ENCODE results near the gene WDPCP. TPM values are rescaled to one million over a fixed set of nuclear protein-coding genes. Genes with fewer than 3 reads are reported as not detected.

Gene WDPCP
- total and polyA plus RNA-seq, 4 donors: 1.1 to 7.6 (median 2.7) TPM

GRCh38 chr2:63127594-63127993 lies 460.7 kb downstream of the WDPCP start:
- Histone ChIP-seq H3K4me3 (ENCODE audit: low read depth in 1 of 3, low read length in 3 of 3) (no peak overlapping the region), H3K27ac (ENCODE audit: low read depth in 1 of 2, low read length in 2 of 2) (no peak overlapping the region), H3K9me3 (ENCODE audit: control insufficient read depth in 4 of 4, low read length in 3 of 4) (peaks cover 0 to 5% (median 3%) of the 10 kb centered on the region in 4 donors), H3K36me3 (ENCODE audit: control insufficient read depth in 4 of 4, insufficient read depth in 3 of 4, low read depth in 1 of 4, low read length in 3 of 4) (no peaks in the 10 kb centered on the region), H3K4me1 (ENCODE audit: control insufficient read depth in 4 of 4, insufficient read depth in 4 of 4, low read length in 3 of 4) (no peaks in the 10 kb centered on the region), H3K27me3 (ENCODE audit: control insufficient read depth in 4 of 4, insufficient read depth in 4 of 4, low read length in 3 of 4) (no peaks in the 10 kb centered on the region), H3K9ac (ENCODE audit: low read depth in 1 of 2, low read length in 2 of 2) (no peak overlapping the region)
- WGBS: 88% methylated on average over 4 of the region's 4 CpGs
- TF ChIP-seq JUND (IDR thresholded peaks at IDR 0.05): no peak
- no peak for TF ChIP-seq NR2F2 (IDR thresholded peaks at IDR 0.05)
- no peak for TF ChIP-seq HNF4G (IDR thresholded peaks at IDR 0.05)
- TF ChIP-seq REST (IDR thresholded peaks at IDR 0.05): no peak
- no peak for TF ChIP-seq HNF4A (conservative IDR thresholded peaks at IDR 0.05)
- TF ChIP-seq ATF3 (IDR thresholded peaks at IDR 0.05): no peak
- TF ChIP-seq GABPA (IDR thresholded peaks at IDR 0.05 in 1 of 2, conservative IDR thresholded peaks at IDR 0.05 in 1 of 2): no peak
- TF ChIP-seq FOXA2 (IDR thresholded peaks at IDR 0.05): no peak
- no peak for TF ChIP-seq ZBTB33 (IDR thresholded peaks at IDR 0.05)
- DNase-seq (ENCODE audit: low spot score): no peak

- peaks cover 0 to 2% (median 0%) of the 10 kb centered on the region in 4 donors for H3K9me3 ChIP-seq (ENCODE audit: control insufficient read depth in 4 of 4, low read length in 3 of 4)
- no peaks in the 10 kb centered on the region for H3K4me1 ChIP-seq (ENCODE audit: control insufficient read depth in 4 of 4, insufficient read depth in 4 of 4, low read length in 3 of 4)
- no peaks in the 10 kb centered on the region for H3K27me3 ChIP-seq (ENCODE audit: control insufficient read depth in 4 of 4, insufficient read depth in 4 of 4, low read length in 3 of 4)
- H3K9ac ChIP-seq (ENCODE audit: low read depth in 1 of 2, low read length in 2 of 2): no peak overlapping the region
- H3K27ac ChIP-seq (ENCODE audit: low read depth in 1 of 2, low read length in 2 of 2): no peak overlapping the region
- H3K36me3 ChIP-seq (ENCODE audit: control insufficient read depth in 4 of 4, insufficient read depth in 3 of 4, low read depth in 1 of 4, low read length in 3 of 4): peaks cover 0 to 2% (median 0%) of the 10 kb centered on the region in 4 donors
- TF ChIP-seq RAD21 (IDR thresholded peaks at IDR 0.05): no peak
- WGBS: 88% methylated on average over 3 of the region's 3 CpGs
- no peak overlapping the region for H3K4me3 ChIP-seq (ENCODE audit: low read depth in 1 of 3, low read length in 3 of 3)
- DNase-seq (ENCODE audit: low spot score): no peak
Observed at GRCh38 chr2:63124850-63125249, 463.4 kb downstream of the WDPCP start.

- Histone ChIP-seq H3K36me3 (ENCODE audit: control insufficient read depth in 4 of 4, insufficient read depth in 3 of 4, low read depth in 1 of 4, low read length in 3 of 4) (peaks cover 0 to 2% (median 0%) of the 10 kb centered on the region in 4 donors), H3K4me1 (ENCODE audit: control insufficient read depth in 4 of 4, insufficient read depth in 4 of 4, low read length in 3 of 4) (no peaks in the 10 kb centered on the region), H3K4me3 (ENCODE audit: low read depth in 1 of 3, low read length in 3 of 3) (no peak overlapping the region), H3K9ac (ENCODE audit: low read depth in 1 of 2, low read length in 2 of 2) (no peak overlapping the region), H3K9me3 (ENCODE audit: control insufficient read depth in 4 of 4, low read length in 3 of 4) (peaks cover 0 to 2% (median 0%) of the 10 kb centered on the region in 4 donors), H3K27me3 (ENCODE audit: control insufficient read depth in 4 of 4, insufficient read depth in 4 of 4, low read length in 3 of 4) (no peaks in the 10 kb centered on the region), H3K27ac (ENCODE audit: low read depth in 1 of 2, low read length in 2 of 2) (no peak overlapping the region)
- WGBS: 67% methylated on average over 2 of the region's 2 CpGs
- DNase-seq (ENCODE audit: low spot score): no peak
- no peak for TF ChIP-seq GABPA (IDR thresholded peaks at IDR 0.05 in 1 of 2, conservative IDR thresholded peaks at IDR 0.05 in 1 of 2)
- no peak for TF ChIP-seq EGR1 (IDR thresholded peaks at IDR 0.05; ENCODE audit: low read depth in 2 of 2)
- TF ChIP-seq HNF4A (conservative IDR thresholded peaks at IDR 0.05): no peak
- no peak for TF ChIP-seq FOXA2 (IDR thresholded peaks at IDR 0.05)
- no peak for TF ChIP-seq CTCF (IDR thresholded peaks at IDR 0.05; ENCODE audit: low read depth, low read length, missing input control)
- TF ChIP-seq ATF3 (IDR thresholded peaks at IDR 0.05): no peak
- TF ChIP-seq ZBTB33 (IDR thresholded peaks at IDR 0.05): no peak
- no peak for TF ChIP-seq TAF1 (conservative IDR thresholded peaks at IDR 0.05)
- no peak for TF ChIP-seq JUND (IDR thresholded peaks at IDR 0.05)
- no peak for TF ChIP-seq YY1 (IDR thresholded peaks at IDR 0.05)
Observed at GRCh38 chr2:63124218-63124617, 464.1 kb downstream of the WDPCP start.
